ENCODE results near the gene PPM1L.
"Not testable (repeated sequence)": the region's sequence is repeated elsewhere in the genome, so short reads cannot be mapped to it uniquely, and the experiment has no call there.

Gene PPM1L

DNA sequence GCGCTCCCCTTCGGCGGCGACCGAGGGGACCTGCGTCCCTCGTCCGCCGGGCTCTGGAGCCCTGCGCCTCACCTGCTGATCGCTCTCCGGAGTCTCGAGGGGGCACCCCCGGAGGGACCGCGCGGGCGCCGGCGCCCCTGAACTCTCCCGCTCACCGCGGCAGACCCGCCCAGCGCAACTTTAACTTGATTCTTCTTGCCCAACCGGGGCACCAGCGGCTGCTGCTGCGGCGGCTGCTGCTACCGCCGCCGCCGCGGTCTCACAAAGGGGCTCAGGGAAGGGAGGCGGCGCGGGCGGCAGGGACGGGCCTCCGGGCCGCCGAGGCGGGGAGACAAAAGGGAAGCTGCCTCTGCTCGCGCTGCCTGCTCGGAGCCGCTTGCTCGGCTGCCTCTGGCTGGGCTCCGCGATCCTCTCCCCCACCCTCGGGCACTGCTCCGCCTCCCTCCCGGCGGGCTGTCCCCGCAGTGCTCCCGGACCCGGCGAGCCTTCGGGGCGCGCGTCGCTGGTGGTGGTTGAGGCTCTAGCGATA, at the start of gene PPM1L:
Gene PPM1L (plus strand): TSS at position 456 of the 529 bp plus-strand sequence.
- peak; percentile 53 for DNase-seq

DNA sequence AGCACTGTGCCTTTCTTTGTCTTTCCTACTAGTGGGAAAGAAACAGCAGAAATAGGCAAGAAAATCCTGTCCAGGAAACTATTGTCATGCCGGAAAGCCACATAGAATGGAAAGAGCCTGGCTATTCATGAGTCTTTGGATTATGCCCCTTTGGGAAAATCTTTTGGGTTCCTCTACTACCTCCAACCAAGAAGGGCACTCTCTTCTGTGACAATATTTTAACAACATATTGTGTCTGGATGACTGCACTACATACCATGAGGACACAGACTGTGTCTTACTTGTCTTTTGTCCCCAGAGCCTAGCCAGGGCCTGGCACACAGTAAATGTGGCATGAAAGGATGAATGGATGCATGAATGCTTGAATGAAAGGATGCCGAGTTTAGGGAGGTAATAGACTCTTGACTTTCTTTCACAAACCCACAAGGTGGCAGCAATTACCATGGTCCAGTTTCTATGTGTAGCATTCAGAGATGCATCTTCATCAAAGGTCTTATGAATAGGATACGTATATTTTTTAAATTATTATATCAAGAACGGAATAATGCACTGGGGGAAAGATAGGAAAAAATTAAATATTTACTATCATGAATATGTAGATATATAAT, 48.7 kb upstream of the PPM1L start:
- no peak for DNase-seq

DNA sequence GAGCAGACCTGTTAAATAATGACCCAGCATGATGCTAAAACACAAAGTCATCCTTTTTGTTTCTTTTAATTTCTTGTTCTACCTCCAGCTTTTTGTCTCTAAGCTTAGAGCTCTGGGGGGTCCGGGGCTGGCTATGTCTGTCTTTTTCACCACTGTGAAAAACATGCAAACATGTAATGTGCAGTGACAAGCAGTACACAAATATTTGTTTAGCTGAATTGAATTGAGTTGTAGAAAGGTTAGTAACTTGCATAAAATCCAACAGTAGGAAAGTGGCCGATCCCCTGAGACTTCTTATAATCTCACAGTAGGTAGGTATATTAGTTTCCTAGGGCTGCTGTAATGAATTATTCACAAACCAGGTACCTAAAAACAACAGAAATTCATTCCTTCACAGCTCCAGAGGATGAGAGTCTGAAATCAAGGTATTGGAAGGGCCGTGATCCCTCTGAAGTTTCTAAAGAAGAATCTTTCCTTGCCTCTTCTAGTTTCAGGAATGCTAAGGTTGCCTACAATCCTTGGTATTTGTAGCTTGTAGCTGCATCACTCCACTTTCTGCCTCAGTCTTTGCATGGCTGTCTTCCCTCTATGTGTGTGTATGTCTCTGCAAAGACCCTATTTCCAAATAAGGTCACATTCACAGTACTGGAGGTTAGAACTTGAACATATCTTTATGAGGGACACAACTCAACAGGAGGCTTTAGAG, 46.4 kb upstream of the PPM1L start:
- DNase-seq = no peak

DNA sequence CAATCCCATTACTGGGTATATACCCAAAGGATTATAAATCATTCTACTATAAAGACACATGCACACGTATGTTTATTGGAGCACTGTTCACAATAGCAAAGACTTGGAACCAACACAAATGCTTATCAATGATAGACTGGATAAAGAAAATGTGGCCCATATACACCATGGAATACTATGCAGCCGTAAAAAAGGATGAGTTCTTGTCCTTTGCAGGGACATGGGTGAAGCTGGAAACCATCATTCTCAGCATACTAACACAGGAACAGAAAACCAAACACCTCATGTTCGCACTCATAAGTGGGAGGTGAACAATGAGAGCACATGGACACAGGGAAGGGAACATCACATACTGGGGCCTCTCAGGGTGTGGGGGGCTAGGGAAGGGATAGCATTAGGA, 42.9 kb upstream of the PPM1L start:
- not testable (repeated sequence) for DNase-seq

DNA sequence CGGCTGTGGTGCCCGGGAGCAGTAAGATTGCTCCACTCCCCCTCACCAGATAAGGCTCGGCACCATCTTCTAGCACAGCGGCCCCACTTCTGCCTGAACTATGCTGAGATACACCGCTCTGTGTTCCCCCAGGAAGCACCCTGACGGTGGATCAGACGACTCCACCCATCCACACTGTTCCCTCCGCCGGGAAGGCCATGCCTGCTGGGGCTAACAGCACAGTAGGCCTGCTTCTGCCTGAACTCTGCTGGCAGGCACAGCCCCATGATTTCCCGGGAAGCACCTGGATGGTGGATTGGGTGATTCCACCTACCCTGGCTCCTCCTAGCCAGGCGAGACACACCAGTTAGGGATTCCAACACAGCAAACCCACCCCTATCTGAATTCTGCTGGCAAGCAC, 36.3 kb upstream of the PPM1L start:
- DNase-seq = no peak

DNA sequence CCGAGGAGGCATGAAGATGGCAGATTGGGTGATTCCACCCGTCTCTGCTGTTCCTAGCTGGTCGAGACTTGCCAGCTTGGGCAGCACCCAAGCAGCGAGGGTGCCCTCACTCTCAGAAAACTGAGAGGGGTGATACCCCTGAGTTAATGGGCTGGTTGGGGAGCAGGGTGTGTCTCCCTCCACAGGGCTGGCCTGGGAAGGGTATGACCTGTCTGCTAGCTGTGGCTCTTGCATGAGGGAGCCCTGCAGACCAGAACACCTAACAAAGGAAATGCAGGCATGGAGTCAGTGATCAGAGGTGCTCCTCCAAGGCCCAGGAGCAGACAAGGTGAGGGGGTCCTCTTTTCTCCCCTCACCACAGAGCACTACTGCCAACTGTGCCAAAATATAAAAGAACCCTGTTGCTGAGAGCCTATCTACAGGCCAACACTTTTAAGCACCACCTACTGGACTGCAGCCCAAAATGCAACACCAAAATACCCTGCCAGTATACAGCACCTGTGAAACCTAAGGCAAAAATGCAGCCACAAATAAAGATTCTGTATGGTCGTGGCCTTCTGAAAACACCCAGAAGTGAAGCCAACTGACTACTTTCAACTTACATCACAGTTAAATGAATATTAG, 35.8 kb upstream of the PPM1L start:
- DNase-seq = no peak

DNA sequence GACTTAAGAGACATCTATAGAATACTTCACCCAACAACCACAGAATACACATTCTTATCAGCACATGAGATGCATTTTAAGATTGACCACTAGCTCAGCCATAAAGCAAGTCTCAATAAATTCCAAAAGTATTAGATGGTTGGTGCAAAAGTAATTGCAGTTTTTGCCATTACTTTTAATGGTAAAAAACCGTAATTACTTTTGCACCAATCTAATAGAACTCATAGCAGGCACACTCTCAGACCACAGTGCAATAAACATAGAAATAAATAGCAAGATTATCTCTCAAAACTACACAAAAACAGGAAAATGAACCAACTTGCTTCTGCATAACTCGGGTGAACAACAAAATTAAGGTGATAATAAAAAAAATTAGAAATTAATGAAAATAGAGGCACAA, 33.7 kb upstream of the PPM1L start:
- DNase-seq = no peak

DNA sequence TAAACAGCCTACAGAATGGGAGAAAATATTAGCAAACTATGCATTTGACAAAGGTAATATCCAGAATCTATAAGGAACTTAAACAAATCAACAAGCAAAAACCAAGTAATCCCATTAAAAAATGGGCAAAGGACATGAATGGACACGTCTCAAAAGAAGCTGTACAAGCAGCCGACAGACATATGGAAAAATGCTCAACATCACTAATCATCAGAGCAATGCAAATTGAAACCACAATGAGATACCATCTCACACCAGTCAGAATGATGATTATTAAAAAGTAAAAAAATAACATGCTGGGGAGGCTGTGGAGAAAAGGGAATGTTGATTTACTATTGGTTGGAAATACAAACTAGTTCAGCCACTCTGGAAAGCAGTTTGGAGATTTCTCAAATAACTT, 30.7 kb upstream of the PPM1L start:
- no peak for DNase-seq

DNA sequence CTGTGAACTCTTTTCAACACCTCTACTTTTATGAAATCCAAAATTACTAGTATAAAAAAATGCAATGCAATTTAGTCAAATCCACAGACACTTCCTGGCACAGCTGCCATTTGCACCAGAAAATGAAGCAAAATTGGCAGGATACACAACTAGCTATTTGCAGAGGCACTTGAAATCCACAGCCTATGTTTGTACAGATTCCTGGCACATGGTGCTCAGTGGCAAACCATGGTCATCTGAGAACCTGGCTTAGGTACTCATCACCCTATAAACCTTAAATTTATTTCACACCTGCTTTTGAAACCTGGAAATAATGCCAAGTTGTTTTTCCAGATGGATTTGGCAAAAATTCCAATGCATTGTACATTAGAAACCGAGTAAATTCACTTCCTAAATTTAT, 20.2 kb upstream of the PPM1L start:
- no peak for DNase-seq

DNA sequence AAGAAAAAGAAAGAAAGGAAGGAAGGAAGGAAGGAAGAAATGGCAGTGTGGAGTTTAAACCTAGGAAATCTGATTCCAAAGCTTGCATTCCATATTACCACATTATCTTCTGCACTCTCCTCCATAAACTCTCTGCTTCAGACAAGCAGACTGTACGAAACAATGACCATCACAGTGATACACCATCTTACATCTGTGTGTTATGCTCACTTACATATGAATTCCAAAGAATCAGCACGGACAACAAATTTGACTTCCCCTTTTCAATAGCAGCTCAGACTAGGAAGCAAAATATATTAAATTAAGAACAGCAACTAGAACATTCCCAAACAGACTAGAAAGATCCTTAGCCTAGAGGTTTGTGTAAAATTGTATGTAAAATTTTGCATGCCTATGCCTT, 18.0 kb upstream of the PPM1L start:
- no peak for DNase-seq

DNA sequence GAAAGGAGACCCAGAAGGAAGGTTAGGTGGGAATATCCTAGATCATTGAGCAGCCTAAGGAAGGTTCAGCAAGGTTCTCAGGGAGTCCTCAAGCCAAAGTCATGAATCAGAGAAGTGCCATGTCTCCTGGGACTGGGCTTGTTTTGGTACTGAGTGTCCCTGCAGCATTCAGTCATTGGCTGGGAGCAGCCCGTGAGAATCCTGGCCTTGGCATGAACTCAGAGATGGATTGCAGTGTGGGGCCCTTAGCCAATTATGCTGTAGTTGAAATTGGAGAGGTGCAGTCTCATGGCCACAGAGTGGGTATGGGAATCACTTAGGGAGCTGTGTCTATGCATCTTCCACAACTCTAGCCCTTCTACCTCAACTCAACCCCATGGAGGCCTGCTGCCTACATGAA, 17.0 kb upstream of the PPM1L start:
- no peak for DNase-seq

DNA sequence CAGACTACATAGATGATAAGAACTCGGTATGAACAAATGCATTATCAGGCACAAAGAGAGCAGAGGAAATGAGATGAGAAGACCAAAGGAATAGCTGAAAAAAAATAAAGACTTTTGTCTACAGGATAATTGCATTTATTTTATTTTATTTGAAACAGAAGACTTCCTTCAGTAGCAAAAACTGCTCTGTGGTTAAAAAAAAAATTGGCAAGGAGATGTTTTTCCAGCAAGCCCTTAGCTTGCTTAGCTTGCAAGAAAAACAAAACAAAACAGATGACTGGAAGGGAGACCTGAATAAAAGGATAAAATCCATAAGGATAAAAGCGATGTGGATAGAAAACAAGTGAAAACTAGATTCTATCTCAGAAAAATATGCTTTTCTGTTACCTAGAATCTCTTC, 9.1 kb upstream of the PPM1L start:
- no peak for DNase-seq

DNA sequence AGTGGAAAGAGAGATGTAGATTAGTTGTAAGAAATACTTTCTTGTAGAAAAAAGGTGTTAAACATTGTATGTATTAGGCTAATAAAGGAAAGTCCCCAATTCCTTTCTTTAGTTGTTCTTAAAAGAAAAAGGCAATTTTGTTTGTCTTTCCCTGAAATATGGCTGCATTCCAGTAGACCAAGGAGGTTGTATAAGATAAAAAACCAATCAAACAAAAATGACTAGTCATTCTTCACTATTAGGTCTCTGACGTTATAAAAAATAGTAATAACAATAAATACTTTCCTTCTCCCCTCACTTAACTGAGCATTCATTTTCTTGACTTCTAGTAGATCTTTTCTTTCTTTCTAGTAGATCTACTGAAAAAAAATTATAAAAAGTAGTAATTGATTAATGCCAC, 8.6 kb upstream of the PPM1L start:
- no peak for DNase-seq

DNA sequence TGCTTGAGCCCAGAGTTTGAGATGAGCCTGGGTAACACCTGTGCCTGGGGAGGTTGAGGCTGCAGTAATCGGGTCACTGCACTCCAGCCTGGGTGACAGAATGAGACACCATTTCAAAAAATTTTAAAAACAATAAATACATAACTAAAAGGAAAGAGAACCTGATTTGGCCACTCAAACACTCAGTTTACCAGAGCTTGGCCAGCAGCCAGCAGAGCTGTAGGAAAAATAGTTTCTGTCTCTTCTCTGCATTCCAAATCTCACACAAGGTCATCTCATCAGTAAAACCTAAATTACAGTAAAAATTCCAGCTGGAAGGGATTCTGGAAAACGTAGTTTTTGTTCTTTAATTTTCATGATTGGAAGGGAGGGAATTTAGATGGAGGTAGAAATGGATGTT, 7.8 kb upstream of the PPM1L start:
- no peak for DNase-seq

DNA sequence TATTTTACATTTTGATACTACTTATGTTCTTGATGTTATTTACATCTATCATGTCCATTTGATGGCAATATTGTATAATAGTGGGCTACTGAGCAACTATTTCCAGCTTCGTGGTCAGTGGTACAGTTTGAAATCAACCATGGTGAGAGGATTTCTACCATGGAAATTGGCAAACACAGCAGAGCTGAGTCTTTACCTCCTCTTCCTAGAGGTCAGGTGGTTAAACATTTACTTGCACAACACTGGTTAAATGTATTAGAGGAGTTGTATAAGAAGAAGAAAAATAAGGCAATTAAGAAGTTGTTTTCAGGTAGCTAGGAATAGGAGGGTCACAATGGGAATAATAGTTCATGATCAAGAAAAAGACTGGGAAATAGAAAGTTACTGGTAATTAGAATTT, 7.2 kb upstream of the PPM1L start:
- DNase-seq = no peak

DNA sequence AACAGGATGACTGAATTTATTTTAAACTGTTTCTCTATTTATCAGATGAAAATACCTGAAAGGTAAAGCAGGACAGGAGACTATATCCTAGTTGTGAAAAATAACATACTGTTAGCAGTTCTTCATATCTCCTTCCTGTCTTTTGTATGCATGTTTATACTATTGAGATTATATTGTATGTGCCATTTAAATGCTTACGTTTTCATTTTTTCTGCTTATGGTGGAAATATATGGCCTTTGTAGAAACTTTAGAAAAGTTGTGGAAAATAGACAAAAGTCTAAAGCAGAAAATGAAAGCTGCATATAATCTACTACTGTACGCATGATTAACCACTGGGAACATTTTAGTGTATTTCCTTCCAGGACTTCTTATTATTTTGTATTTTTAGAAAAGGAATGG, 2.1 kb upstream of the PPM1L start:
- DNase-seq = no peak

DNA sequence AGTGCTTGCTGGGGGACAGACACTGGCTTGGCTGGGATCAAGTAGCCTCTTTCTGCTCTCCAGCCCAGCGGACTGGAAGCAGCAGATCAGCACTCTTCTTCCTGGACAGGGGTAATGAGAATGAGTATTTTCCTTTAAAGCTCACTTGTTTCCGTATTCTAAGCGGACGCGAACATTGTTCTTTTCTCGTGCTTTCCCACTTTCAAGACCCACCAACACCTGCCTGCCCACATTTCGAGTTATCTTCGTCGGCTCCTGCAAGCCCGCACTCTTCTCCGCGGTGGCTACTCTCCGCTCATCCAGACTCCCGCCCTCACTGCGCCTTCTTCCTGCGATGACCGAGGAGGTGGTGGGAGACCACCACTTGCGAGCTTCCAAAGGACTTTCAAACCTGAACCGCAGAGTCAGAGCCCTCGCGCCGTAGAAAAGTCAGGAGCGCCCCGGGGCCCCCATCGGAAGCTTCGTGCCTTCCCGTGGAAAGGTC, 1.6 kb upstream of the PPM1L start:
- DNase-seq = no peak

DNA sequence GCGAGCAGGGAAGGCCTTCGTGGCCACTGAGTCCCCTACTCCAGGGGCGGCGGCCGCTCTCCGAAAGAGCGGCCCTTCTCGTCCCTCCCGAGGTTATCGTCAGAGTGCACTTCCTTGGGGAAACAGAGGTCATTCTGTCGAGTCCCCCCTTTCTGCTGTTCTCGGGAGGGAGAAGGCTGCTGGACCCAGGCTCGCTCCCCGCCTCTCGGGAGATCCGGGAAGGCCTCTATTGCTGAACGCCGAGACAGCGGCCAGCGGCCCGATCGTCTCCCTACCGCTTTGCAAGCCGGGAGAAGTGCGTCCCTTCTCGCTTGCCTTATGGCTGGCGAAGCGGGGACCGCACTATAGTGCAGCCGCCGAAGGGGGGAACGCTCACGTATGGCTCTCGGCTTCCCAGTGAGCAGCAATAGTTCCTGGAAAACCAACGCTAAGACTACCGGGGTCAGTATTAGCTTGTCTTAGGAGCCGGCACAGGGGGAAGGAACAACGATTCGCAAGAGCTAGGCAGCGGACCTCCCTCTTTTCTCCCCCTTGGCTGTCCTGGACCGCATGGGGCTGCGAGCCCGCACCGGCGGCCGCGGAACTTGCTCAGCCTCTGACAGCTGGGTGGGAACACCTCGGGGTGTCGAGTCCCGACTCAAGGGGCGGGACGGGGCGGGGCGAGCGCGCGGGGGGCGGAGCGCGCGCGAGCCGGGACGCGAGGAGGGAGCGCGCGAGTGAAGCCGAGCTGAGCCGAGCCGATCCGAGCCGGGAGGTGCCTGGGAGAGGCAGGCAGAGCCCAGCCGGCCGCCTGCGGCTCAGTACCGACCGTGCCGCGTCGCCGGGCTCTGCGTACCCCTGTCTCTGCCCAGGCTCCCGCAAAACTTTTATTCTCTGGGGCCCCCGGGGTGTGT, 930 bp upstream of the PPM1L start:
- DNase-seq = peak; percentile 83

DNA sequence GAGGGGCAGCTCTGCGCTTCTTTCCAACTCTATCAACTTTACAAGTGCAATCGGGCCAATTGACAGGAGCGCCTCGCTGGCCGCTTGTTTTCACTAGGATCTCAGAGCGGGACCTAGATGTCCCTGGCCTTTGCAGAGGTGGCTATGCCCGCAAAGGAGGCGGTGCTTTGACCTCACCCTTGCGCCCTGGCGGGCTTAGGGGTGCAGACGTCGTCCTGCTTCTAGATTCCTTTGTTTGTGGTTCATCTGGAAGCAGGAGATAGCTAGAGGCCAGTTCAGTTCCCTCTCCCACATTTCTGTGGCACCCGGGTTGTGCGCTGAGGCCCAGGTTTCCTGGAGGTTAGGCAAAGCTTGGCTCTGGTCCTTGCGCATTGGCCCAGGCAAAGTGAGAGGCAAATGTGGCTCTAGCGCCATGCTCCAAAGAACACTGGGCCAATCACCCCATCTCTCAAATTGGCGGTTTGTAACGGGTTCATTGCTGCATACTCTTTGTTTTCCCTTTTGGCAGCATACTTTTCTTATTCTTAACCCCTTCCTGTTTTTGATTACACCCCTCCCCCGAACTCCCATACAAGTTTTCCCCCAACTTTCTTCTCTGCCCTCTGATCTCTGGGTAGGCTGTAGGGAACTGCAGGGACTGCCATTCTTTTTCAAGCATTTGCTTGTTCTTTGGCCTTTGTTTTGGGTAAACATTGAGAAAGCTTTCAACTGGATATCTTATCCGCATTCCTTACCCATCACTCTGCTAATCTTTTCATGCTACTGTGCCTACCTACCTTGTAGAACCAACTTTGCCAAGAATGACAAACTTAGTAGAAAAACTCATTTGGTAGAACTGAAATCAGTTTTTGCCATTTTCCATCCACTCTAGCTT, 1.4 kb downstream of the PPM1L start:
- no peak for DNase-seq

DNA sequence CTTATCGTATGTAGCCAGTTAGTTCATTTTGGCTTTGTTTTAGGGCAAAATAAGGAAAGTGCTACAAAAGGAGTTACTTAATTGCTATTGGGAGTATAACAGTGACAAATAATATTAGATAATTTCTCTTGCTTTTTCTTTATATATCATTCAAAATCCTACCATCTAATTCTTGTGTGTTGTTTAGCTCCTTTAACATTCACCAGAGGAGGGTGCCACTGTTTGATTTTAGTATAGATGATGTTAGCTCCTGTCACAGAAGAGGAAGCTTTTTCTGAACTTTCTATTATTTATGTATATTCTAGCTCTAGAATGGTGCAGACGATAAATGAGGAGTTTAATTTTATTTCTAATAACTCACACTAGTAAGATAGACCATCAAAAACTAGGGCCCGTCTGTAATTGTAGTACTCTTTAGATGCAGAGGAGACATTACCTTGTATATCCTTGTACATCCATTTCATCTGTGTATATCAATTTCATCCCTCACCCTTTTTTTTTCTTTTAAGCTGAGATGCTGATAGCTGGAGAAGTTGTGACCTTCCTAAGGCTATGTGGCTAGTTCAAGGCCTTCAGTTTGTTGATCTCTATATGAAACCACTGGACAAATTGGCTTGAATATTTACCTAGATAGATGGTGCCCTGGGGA, 3.0 kb downstream of the PPM1L start:
- DNase-seq = no peak

DNA sequence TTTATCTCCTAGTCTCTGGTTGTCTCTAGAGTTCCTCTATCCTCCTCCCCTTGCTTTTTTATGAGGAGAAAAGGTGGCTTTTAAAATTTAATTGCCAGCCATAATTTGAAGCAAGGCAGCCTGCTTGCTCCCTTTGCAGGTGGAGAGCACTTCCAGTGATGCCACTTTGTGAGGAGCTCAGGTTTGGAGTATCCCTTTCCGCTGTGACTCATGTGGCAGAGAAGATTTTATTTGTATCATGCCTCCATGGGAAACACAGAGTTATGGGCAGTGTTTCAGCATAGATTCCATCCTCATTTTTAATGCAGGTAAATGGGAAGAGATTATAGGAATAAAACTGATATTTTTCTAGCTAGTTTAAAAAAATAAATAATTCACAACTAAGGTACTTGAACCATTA, 7.0 kb downstream of the PPM1L start:
- no peak for DNase-seq

DNA sequence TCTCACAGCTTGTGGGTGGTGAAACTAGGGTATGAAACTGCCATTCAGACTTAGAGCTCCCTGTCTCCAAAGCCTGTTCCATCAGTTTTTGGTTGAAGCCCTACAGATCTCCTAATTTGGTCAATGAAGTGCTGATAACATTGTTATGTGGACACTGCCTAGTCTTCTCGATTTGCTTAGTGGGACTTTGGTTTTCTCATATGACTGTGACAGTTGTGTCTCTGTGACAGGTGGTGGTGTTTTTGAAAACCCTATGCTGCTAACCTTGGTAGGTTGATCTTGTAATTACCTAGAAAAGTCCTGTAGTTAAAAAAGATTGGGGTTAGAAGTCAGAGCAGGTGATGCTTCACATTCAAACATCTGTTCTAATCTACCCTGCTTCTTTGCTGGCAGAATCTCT, 9.2 kb downstream of the PPM1L start:
- no peak for DNase-seq

Measured in GOT3 (cell line).